Progenitor cell of endocrine pancreas (in vitro differentiated cells): Measurements from ENCODE around the gene RBM44. TPM values are rescaled to one million over a fixed set of nuclear protein-coding genes. Genes with fewer than 3 reads are reported as not detected.

Source experiments
- DNase-seq: peaks from one replicate; pipeline ENCODE4 v3.0.0; 2021; ENCODE audit warnings: low spot score; ENCODE audit not compliant: unreplicated experiment
- H3K27ac Mint-ChIP-seq: 2 replicates; pipeline ENCODE4 v1.8.0; 2021; ENCODE audit warnings: mild to moderate bottlenecking, moderate library complexity, mixed read lengths
- H3K27me3 Mint-ChIP-seq: 2 replicates; pipeline ENCODE4 v1.8.0; 2021; ENCODE audit warnings: mixed read lengths
- H3K36me3 Mint-ChIP-seq: 2 replicates; pipeline ENCODE4 v1.8.0; 2022; ENCODE audit warnings: mixed read lengths; ENCODE audit not compliant: insufficient read depth
- H3K4me1 Mint-ChIP-seq: 2 replicates; pipeline ENCODE4 v1.8.0; 2021; ENCODE audit warnings: low read depth, mixed read lengths
- H3K4me3 Mint-ChIP-seq: 2 replicates; pipeline ENCODE4 v1.8.0; 2021; ENCODE audit warnings: low read depth, mild to moderate bottlenecking, moderate library complexity, mixed read lengths
- H3K9me3 Mint-ChIP-seq: 2 replicates; pipeline ENCODE4 v1.8.0; 2021; ENCODE audit warnings: low read depth, mixed read lengths
- total RNA-seq: library from RNA; stranded (reverse); gene quantifications from 2 replicates; pipeline ENCODE4 v1.2.1, GENCODE V29; 2021
- TF ChIP-seq, protein P1 (sequence below): fragments of 200-600 bp; sonication (generic); IDR thresholded peaks from one replicate; pipeline ENCODE4 v1.5.0; 2021; ENCODE audit warnings: antibody characterized with exemption, mild to moderate bottlenecking; ENCODE audit not compliant: unreplicated experiment

Gene RBM44
- total RNA-seq, 1 donor from 2014 or later, result 0.81 TPM

GRCh38 chr2:237885111-237885930 is 86.7 kb downstream of the RBM44 start:
- H3K4me1 Mint-ChIP-seq, result peaks cover 7% of the 10 kb centered on the region
- H3K27me3 Mint-ChIP-seq, result no peaks in the 10 kb centered on the region
- no peak overlapping the region for H3K27ac Mint-ChIP-seq
- no peak overlapping the region for H3K4me3 Mint-ChIP-seq
- DNase-seq, result no peak
- no peaks in the 10 kb centered on the region for H3K9me3 Mint-ChIP-seq
- peaks cover 23% of the 10 kb centered on the region for H3K36me3 Mint-ChIP-seq
- TF ChIP-seq, protein P1, sequence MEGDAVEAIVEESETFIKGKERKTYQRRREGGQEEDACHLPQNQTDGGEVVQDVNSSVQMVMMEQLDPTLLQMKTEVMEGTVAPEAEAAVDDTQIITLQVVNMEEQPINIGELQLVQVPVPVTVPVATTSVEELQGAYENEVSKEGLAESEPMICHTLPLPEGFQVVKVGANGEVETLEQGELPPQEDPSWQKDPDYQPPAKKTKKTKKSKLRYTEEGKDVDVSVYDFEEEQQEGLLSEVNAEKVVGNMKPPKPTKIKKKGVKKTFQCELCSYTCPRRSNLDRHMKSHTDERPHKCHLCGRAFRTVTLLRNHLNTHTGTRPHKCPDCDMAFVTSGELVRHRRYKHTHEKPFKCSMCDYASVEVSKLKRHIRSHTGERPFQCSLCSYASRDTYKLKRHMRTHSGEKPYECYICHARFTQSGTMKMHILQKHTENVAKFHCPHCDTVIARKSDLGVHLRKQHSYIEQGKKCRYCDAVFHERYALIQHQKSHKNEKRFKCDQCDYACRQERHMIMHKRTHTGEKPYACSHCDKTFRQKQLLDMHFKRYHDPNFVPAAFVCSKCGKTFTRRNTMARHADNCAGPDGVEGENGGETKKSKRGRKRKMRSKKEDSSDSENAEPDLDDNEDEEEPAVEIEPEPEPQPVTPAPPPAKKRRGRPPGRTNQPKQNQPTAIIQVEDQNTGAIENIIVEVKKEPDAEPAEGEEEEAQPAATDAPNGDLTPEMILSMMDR, result no peak

GRCh38 chr2:237885931-237886684 is 87.5 kb downstream of the RBM44 start:
- Mint-ChIP-seq H3K36me3 (peaks cover 25% of the 10 kb centered on the region), H3K27ac (no peak overlapping the region), H3K4me3 (no peak overlapping the region), H3K4me1 (peaks cover 10% of the 10 kb centered on the region), H3K9me3 (no peaks in the 10 kb centered on the region), H3K27me3 (no peaks in the 10 kb centered on the region)
- DNase-seq, result no peak
- TF ChIP-seq, protein P1, result no peak

DNA sequence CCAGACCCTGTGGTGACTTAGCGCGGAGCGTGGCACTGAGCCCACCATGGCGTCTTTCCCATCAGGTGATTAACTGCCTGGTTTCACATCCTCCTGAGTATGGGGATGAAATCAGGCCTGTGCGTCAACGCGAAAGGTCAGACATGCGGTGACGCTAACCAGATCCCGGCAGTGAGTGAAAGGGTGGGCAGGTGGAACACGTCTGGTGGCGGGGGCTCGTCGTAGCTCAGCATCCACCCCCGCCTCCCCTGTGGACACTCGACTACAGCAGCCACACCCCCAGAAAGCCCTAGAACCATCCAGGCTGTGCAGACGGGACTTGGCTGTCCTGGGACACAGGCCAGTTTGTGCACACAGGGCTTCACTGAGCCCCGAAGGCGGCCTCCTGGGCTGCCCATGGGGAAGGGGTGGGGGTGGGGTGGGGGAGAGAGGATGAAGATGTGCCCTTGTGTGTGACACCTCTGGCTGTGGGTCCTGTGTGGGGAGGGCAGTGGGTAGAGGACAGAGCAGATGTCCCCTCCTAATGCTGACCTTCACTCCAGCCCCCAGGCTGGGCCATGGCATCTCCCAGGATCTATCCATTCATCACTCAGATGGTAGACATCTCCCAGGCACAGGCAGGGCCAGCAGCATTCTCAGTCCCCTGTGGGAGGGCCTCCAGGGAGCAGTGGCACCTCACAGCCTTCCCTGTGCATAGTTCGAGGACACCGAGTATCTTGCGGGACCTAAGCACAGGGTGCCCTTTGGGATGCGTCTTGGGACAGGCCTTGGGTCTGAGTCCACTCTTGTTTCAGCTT is 88.3 kb downstream of the RBM44 start:
- no peak for DNase-seq
- H3K36me3 Mint-ChIP-seq, result peaks cover 18% of the 10 kb centered on the region
- no peak overlapping the region for H3K27ac Mint-ChIP-seq
- peaks cover 10% of the 10 kb centered on the region for H3K4me1 Mint-ChIP-seq
- H3K4me3 Mint-ChIP-seq, result no peak overlapping the region
- H3K9me3 Mint-ChIP-seq, result no peaks in the 10 kb centered on the region
- H3K27me3 Mint-ChIP-seq, result no peaks in the 10 kb centered on the region
- TF ChIP-seq, protein P1, result no peak

- Mint-ChIP-seq H3K4me3 (no peak overlapping the region), H3K27me3 (no peaks in the 10 kb centered on the region)
- TF ChIP-seq, protein P1, result no peak
Measured at GRCh38 chr2:237888389-237888788, 89.8 kb downstream of the RBM44 start.

DNA sequence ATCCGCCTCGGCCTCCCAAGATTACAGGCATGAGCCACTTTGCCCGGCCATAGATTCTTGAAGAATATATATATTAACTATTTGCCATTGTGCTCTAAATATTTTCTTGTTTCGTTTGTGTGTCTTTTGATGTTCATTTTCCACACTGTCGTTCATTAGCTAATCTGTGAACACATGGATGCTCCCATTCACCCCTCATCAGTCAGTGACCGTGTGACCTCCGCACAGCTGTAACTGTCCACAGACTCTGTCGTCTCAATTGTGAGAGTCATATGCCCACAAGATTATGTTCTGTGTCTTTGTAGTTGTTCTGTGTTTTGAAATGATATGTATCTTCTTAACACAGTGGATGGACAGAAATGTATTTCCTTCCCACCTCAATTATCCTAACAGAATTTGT is 90.4 kb downstream of the RBM44 start:
- H3K36me3 Mint-ChIP-seq, result peaks cover 23% of the 10 kb centered on the region
- TF ChIP-seq, protein P1, result no peak
- DNase-seq, result no peak
- H3K4me3 Mint-ChIP-seq, result no peak overlapping the region
- no peaks in the 10 kb centered on the region for H3K27me3 Mint-ChIP-seq
- no peaks in the 10 kb centered on the region for H3K9me3 Mint-ChIP-seq
- H3K4me1 Mint-ChIP-seq, result peaks cover 19% of the 10 kb centered on the region
- H3K27ac Mint-ChIP-seq, result no peak overlapping the region

More at GRCh38 chr2:237888389-237888788, 89.8 kb downstream of the RBM44 start:
- no peak for DNase-seq
- H3K9me3 Mint-ChIP-seq, result no peaks in the 10 kb centered on the region
- H3K27ac Mint-ChIP-seq, result no peak overlapping the region
- H3K36me3 Mint-ChIP-seq, result peaks cover 22% of the 10 kb centered on the region
- peaks cover 21% of the 10 kb centered on the region for H3K4me1 Mint-ChIP-seq
